Posterior cingulate gyrus (tissue), 11 donors: ENCODE measurements around the gene SCAMP4.

ENCODE experiments used
- DNase-seq, 10 donors: peaks; one replicate each; pipeline versions ENCODE4 v3.0.0 to v3.0.0-alpha.2; 2020 to 2021; ENCODE audit warnings: mixed read lengths in 3 of 10
- intact Hi-C: fragments of 100-400 bp; cut with DNase I; formaldehyde crosslinking; loops from one replicate; pipeline ENCODE4 v1.15.1; 2023

SCAMP4 gene

GRCh38 chr19:1933244-1933643 is 28.0 kb downstream of the SCAMP4 start:
- intact Hi-C loops, result no loop called here
- DNase-seq, result no peak

GRCh38 chr19:1933942-1934341 is 28.7 kb downstream of the SCAMP4 start:
- no peak for DNase-seq
- intact Hi-C loops, result no loop called here

DNA sequence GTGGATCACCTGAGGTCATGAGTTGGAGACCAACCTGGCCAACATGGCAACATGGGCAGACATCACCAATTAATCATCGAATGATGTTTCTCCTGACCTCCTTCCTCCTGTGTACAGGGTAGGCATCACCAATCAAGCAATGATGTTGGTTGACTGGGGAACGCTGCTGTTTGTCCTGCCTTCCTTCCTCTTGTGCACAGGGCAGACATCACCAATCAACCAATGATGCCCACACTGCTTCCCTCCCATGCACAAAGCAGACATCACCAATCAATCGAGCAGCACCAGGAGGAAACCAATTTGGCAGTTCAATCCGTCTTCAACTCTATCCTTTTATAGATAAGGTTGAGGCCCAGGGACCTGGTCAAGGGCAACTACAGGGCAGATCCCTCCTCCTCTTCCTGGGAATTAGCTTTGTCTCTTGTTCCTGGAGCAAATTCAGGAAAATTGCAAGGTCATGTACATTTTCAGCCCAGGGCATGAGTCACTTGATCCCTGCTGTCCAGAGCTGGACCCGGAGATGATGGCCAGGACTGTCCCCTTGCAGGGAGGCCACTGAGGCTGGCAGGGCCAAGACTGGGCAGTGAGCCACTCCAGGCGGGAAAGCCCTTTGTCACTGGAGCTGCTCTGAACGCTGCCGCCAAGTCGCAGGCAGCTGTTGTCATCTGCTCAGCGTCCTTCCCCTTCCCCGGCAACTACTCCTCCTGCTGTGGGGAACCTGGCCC is 30.4 kb downstream of the SCAMP4 start:
- peak in 3 of 10 donors; percentile 52 to 92 (median 55) for DNase-seq
- intact Hi-C loops, result no loop called here

GRCh38 chr19:1936430-1936829 is 31.2 kb downstream of the SCAMP4 start:
- no peak for DNase-seq
- intact Hi-C loops, result no loop called here

DNA sequence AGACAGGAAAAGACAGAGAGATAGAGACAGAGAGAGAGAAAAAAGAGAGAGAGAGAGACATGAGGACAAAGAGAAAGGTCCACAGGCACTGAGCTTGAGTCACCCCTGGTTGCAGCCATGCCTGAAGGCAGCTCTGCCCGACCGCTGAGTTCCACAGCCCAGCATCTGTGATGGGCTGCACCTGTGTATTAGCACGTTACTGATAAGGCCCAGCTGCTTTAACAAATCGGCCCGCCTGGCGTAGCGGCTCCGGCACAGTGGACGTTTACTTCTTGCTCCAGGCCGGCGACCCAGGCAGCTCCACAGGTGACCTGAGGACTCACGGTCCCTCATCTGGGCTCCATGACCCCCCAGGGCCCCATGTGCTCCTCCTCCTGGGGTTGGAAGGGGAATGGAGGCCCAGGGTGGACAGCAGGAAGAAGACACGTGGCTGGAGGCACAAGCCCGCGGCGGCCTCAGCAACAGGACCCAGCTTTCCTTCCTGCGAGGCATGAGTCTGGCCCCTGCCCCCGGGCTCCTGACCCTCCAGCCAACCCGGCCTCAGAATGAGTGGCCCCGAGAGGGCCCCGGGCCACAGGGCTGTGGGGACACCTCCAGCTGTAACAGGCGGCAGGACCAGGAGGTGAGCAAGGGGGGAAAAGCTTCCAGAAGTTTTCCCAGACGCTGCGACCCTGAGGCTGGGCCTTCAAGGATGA is 31.9 kb downstream of the SCAMP4 start:
- intact Hi-C loops, result no loop called here
- no peak for DNase-seq

DNA sequence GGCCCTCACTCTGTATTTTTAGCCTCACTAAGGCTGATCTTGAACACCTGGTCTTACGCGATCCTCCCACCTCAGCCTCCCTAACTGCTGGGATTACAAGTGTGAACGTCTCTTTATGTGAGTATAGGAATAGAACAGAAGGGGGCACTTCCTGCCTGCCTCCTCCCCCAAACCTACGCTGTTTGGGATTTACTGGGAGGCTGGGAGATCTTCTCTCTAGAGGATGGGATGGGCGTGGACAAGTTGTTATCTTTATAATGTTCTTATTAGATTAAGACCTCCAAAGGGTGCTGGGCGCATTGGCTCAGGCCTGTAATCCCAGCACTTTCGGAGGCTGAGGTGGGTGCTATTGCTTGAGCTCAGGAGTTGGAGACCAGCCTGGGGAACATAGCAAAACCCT is 32.9 kb downstream of the SCAMP4 start:
- DNase-seq, result no peak
- intact Hi-C loops, result no loop called here

DNA sequence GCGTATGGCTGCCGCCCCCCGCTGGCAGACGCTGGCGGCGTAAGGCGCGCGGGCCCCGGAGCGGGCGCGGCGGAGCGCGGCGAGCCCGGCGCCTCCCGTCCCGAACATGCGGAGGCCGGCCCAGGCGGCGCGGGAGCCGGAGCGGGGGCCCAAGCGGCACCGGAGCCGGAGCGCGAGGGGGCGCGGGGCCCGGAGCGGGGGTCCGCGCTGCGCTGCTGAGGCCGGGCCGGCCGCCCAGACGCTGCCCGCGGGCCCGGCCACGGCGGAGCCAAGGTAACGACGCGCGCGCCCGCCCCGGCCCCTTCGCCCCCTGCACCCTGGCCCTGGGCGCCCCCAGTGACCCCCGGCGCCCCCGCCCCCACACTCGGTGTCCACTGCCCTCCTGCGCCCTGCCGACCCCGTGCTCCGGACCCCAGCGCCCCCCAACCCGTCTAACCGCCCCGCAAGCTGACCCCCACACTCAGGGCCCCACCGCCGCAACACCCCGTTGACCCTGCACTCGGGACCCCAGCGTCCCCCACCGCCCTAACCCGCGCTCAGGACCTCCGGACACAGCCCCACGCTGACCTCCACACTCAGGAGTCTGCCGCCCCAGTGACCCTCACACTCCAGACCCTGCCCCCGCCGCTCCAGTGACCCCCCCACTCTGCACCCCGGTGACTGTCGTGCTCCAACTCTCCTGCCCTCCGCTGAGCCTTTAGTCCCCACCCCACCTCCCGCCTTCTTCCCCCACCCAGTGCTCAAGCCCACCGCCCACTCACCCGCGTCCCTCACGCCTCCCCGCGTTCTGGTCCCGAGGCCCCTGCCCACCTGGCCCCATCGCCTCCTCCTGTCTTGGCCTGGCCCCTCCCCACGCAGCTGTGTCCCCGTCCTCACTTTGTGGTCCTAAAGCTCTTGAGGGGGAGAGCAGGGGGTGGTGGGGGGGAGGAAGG is 36.2 kb downstream of the SCAMP4 start, which contains the start of gene CSNK1G2:
Gene CSNK1G2 (plus strand): TSS at position 27 of the 932 bp plus-strand sequence. CDS start 28,601 bp downstream, outside the sequence.
- peak in 2 of 10 donors; percentile 72 to 84 for DNase-seq
- intact Hi-C loops, result no loop called here

DNA sequence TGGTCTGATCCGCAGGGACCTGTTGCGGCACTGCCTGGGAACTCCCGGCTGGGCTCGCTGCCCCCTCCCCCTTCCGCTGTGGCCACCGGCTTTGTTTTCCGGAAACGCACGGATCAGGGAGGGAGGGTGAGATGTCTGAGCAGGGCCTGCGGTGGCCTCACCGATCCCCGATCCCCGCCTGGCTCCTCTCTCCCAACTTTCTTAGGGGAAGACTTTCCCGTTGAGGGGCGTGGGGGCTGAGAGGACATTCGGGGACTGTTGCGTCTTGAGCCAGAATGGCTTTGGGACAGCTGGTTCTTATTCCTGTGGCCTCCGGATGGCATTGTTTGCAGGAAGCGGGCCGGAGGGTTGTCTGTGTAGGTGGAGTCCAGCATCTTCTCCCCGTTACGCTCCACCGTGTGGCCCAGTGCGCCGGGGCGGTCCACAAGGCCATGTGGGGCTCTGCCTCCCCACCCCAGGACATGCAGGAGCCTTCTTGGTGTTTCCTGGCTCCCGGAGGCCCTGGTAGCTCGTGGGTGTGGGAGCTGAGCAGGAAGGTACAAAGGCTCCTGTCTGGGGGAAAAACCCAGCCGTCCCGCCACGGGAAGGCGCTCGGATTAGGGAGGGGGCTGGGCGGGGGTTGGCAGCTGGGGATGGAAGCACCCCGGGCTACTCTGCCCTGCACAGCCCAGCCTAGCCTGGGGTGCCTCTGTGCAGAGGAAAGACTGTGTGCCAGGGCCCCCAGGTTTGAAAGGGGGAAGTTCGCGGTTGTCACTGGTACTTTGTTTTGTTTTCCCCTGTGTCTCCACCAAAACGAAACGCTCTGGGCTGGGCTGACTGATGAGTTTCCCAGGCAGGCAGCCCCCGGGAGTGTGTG is 37.1 kb downstream of the SCAMP4 start:
- intact Hi-C loops, result no loop called here
- DNase-seq, result peak in 5 of 10 donors; percentile 39 to 88 (median 81)

- intact Hi-C loops, result no loop called here
- DNase-seq, result peak in 1 of 10 donors; percentile 67
Measured at GRCh38 chr19:1942934-1943555, 37.8 kb downstream of the SCAMP4 start.

DNA sequence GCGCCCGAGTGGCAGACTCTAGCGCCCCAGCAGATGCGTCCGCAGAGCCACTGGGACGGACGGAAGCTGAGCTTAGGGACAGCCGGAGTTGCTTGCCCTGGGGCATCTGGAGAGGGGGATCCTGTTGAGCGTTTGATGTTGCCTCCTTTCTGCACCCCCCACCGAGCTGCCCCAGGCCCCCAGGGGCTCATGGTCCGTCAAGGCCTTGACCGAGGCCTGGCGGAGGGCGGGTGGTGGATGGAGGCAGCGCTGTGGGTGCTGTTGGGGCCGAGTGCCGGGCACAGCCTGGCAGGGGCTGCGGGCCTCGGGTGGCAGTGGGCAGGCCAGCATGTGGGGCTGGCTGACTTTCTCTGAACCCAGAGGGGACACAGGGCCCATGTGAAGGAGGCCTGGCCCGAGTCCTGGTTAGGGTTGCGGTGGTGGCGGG is 38.5 kb downstream of the SCAMP4 start:
- DNase-seq, result no peak
- intact Hi-C loops, result no loop called here

DNA sequence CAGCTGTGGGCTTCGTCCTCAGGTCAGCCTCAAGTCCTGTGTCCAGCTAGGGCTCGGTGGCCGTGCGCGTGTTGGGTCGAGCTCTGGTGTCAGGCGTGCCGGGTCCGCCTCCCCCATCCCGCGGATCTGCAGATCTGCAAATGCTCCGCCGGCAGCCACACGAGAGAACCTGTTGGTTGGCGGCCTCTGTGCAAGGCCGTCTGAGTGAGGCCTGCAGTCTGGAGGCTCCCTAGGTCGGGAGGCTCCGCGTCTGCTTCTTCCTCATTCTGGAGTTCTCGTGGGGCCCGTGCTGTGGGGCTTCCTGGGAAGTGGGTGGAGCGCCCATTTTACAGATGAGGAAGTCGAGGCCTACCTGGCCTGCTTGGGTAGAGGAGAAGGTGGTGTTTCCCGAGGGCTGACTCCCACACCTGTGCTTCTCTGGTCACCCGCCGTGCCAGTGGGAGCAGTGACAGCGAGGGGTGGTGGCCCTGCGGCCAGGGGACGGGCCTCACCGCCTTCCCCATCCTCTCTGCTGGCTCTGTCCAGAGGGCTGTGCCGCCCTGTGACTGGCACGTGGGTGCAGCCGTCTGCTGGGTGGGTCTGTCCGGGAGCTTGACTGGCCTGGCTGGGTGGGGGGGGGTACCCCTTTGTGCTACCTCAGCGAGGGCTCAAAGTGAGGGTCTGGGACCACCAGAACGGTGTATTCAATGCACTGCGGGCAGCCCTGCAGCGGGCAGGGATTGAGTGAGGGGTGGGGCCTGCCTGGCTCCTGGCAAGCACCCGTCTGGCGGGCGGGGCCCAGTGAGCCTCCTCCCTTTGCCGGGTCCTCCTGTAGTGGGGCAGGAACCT is 39.1 kb downstream of the SCAMP4 start:
- DNase-seq, result peak in 2 of 10 donors; percentile 80 to 84
- intact Hi-C loops, result no loop called here

DNA sequence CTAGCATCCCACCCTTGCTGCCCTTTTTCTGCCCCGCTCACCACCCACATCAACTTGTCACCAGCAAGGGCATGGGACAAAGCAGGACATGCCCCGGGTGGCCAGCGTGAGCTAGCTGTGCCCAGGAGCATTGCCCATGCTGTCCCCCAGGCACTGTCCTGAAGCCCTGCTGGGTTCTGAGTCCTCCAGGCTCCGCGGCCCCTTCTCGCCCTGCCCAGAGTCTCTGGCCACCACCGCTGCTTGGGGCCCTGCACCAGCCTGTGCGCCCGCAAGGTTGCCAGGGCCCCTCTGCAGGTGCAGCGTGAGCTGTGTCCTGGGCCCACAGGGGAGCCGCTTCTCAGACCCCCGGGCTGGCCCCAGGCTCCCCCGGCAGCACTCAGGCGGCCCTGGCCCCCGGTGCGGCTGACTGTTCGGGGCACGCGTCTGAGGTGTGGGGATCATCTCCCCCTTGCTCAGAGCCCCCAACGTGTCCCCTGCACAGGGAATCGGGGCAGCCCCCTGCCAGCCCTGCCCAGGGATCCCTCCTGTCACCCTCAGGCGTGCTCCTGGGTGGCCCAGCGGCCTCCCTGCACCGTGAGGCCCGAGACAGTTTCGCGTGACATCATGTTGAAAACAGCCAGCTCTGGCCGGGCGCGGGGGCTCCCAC is 39.8 kb downstream of the SCAMP4 start:
- peak in 1 of 10 donors; percentile 62 for DNase-seq
- intact Hi-C loops, result no loop called here

- intact Hi-C loops, result no loop called here
- DNase-seq, result peak in 4 of 10 donors; percentile 40 to 92 (median 70)
Measured at GRCh38 chr19:1945899-1946298, 40.7 kb downstream of the SCAMP4 start.

- peak in 1 of 10 donors; percentile 78 for DNase-seq
- intact Hi-C loops, result no loop called here
Measured at GRCh38 chr19:1947651-1948209, 42.5 kb downstream of the SCAMP4 start.

GRCh38 chr19:1949304-1950101 is 44.3 kb downstream of the SCAMP4 start:
- DNase-seq, result peak in 1 of 10 donors; percentile 67
- intact Hi-C loops, result no loop called here

DNA sequence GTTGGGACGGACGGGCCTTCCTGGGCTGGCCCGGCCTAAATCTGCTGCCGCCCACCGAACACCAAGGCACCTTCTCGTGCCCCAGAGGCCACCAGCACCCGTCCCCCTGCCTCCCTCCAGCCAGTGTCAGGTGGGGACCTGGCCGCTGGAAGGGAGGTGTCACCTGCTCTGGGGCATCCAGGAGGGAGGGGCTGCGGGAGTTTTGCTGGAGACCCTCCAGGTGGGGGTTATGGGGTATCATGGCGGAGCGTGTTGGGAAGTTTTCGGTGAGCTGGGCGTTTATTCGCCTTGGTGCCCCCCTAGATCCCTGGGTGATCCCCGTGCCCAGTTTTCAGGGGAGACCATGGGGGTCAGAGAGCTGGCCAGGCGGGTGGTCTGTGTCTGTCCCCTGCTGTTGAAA is 45.4 kb downstream of the SCAMP4 start:
- intact Hi-C loops, result no loop called here
- peak in 1 of 10 donors; percentile 80 for DNase-seq

GRCh38 chr19:1952635-1953034 is 47.4 kb downstream of the SCAMP4 start:
- peak in 1 of 10 donors; percentile 78 for DNase-seq
- intact Hi-C loops, result no loop called here
